Stimulated activated CD4-positive, alpha-beta T cell treated with anti-CD3 and anti-CD28 coated beads, Interleukin-4, amount 100 ng/mL, for 1 hour (primary cell): Measurements from ENCODE around the gene ARHGAP1.

Experiments
- DNase-seq: peaks from one replicate; pipeline ENCODE4 v3.0.0-alpha.2; 2020

Gene ARHGAP1

GRCh38 chr11:46692450-46692849 is 8.0 kb downstream of the ARHGAP1 start:
- DNase-seq: no peak

- DNase-seq: no peak
Measured at GRCh38 chr11:46690702-46691101, 9.7 kb downstream of the ARHGAP1 start.

GRCh38 chr11:46686886-46687795 is 13.3 kb downstream of the ARHGAP1 start:
- DNase-seq: no peak

- DNase-seq: no peak
Measured at GRCh38 chr11:46684367-46684766, 16.1 kb downstream of the ARHGAP1 start.

GRCh38 chr11:46682773-46683752 is 17.4 kb downstream of the ARHGAP1 start:
- no peak for DNase-seq

- no peak for DNase-seq
Measured at GRCh38 chr11:46681814-46682213, 18.6 kb downstream of the ARHGAP1 start.

GRCh38 chr11:46680815-46681214 is 19.6 kb downstream of the ARHGAP1 start:
- no peak for DNase-seq

- DNase-seq: no peak
Measured at GRCh38 chr11:46680164-46680760, 20.2 kb downstream of the ARHGAP1 start.

- DNase-seq: no peak
Measured at GRCh38 chr11:46679241-46680163, 20.9 kb downstream of the ARHGAP1 start.

GRCh38 chr11:46678741-46679130 is 21.7 kb downstream of the ARHGAP1 start:
- no peak for DNase-seq

- no peak for DNase-seq
Measured at GRCh38 chr11:46677991-46678740, 22.3 kb downstream of the ARHGAP1 start.

GRCh38 chr11:46677169-46677568 is 23.2 kb downstream of the ARHGAP1 start:
- DNase-seq: no peak

GRCh38 chr11:46676436-46677158 is 23.8 kb downstream of the ARHGAP1 start:
- no peak for DNase-seq

- no peak for DNase-seq
Measured at GRCh38 chr11:46675949-46676348, 24.5 kb downstream of the ARHGAP1 start.

GRCh38 chr11:46675288-46675851 is 25.0 kb downstream of the ARHGAP1 start:
- DNase-seq: no peak

- no peak for DNase-seq
Measured at GRCh38 chr11:46674463-46675287, 25.7 kb downstream of the ARHGAP1 start.

GRCh38 chr11:46673713-46674462 is 26.5 kb downstream of the ARHGAP1 start:
- no peak for DNase-seq

GRCh38 chr11:46672381-46672839 is 28.0 kb downstream of the ARHGAP1 start:
- no peak for DNase-seq
